Memory B cell (primary cell): ENCODE measurements around the gene KDM1A.
A peak's percentile ranks its signal among the peaks of the same experiment; 100 is the strongest.

Experiments used
- ATAC-seq: fragments of 150-1000 bp; cut with Tn5 transposase; 2 replicates; pipeline ENCODE4 v1.10.0; 2021; ENCODE audit warnings: low read depth, mild to moderate bottlenecking, moderate library complexity
- DNase-seq, 2 donors: peaks; one replicate each; pipeline ENCODE4 v3.0.0; 2022; ENCODE audit warnings: low spot score in 2 of 2
- H3K27ac Mint-ChIP-seq: one replicate; pipeline ENCODE4 v1.8.0; 2022; ENCODE audit warnings: mild to moderate bottlenecking, moderate library complexity, mixed read lengths
- H3K27me3 Mint-ChIP-seq: one replicate; pipeline ENCODE4 v1.8.0; 2022; ENCODE audit warnings: mixed read lengths
- H3K36me3 Mint-ChIP-seq: one replicate; pipeline ENCODE4 v1.8.0; 2022; ENCODE audit warnings: mild to moderate bottlenecking, mixed read lengths
- H3K4me1 Mint-ChIP-seq: one replicate; pipeline ENCODE4 v1.8.0; 2022; ENCODE audit warnings: mixed read lengths
- H3K4me3 Mint-ChIP-seq: one replicate; pipeline ENCODE4 v1.8.0; 2022; ENCODE audit warnings: mild to moderate bottlenecking, moderate library complexity, mixed read lengths
- H3K9me3 Mint-ChIP-seq: one replicate; pipeline ENCODE4 v1.8.0; 2022; ENCODE audit warnings: mixed read lengths

KDM1A gene

GRCh38 chr1:23118407-23118806 lies 99.1 kb downstream of the KDM1A start:
- Mint-ChIP-seq H3K27me3 (no peaks in the 10 kb centered on the region), H3K4me1 (peaks cover 16% of the 10 kb centered on the region), H3K9me3 (peaks cover 1% of the 10 kb centered on the region), H3K4me3 (no peak overlapping the region), H3K27ac (no peak overlapping the region), H3K36me3 (no peaks in the 10 kb centered on the region)
- DNase-seq (no peak), ATAC-seq (no peak)

- no peaks in the 10 kb centered on the region for H3K36me3 Mint-ChIP-seq
- ATAC-seq (no peak), DNase-seq (no peak)
- H3K27me3 Mint-ChIP-seq = no peaks in the 10 kb centered on the region
- no peak overlapping the region for H3K4me3 Mint-ChIP-seq
- peaks cover 1% of the 10 kb centered on the region for H3K9me3 Mint-ChIP-seq
- H3K4me1 Mint-ChIP-seq = peaks cover 16% of the 10 kb centered on the region
- H3K27ac Mint-ChIP-seq = no peak overlapping the region
Observed at GRCh38 chr1:23118957-23119792, 99.9 kb downstream of the KDM1A start.

- Mint-ChIP-seq H3K9me3 (peaks cover 1% of the 10 kb centered on the region), H3K27me3 (no peaks in the 10 kb centered on the region), H3K4me1 (peaks cover 15% of the 10 kb centered on the region), H3K4me3 (no peak overlapping the region), H3K36me3 (no peaks in the 10 kb centered on the region), H3K27ac (no peak overlapping the region)
- DNase-seq = no peak
- no peak for ATAC-seq
Observed at GRCh38 chr1:23120383-23120782, 101.1 kb downstream of the KDM1A start.

GRCh38 chr1:23122023-23122748 lies 102.9 kb downstream of the KDM1A start:
- Mint-ChIP-seq H3K36me3 (no peaks in the 10 kb centered on the region), H3K4me1 (peaks cover 18% of the 10 kb centered on the region), H3K27ac (no peak overlapping the region), H3K9me3 (peaks cover 1% of the 10 kb centered on the region), H3K4me3 (no peak overlapping the region), H3K27me3 (no peaks in the 10 kb centered on the region)
- ATAC-seq = no peak
- DNase-seq = no peak

GRCh38 chr1:23122796-23123195 lies 103.5 kb downstream of the KDM1A start:
- H3K4me1 Mint-ChIP-seq = peaks cover 16% of the 10 kb centered on the region

GRCh38 chr1:23123528-23123927 lies 104.3 kb downstream of the KDM1A start:
- DNase-seq (no peak), ATAC-seq (no peak)
- peak overlapping the region; percentile 32 for H3K27ac Mint-ChIP-seq
- H3K27me3 Mint-ChIP-seq = no peaks in the 10 kb centered on the region
- peaks cover 16% of the 10 kb centered on the region for H3K4me1 Mint-ChIP-seq
- H3K9me3 Mint-ChIP-seq = peaks cover 1% of the 10 kb centered on the region
- no peaks in the 10 kb centered on the region for H3K36me3 Mint-ChIP-seq
- H3K4me3 Mint-ChIP-seq = no peak overlapping the region

More at GRCh38 chr1:23122796-23123195, 103.5 kb downstream of the KDM1A start:
- Mint-ChIP-seq H3K27ac (no peak overlapping the region), H3K4me3 (no peak overlapping the region), H3K27me3 (no peaks in the 10 kb centered on the region), H3K9me3 (peaks cover 1% of the 10 kb centered on the region), H3K36me3 (no peaks in the 10 kb centered on the region)
- DNase-seq (no peak), ATAC-seq (no peak)

GRCh38 chr1:23124259-23125026 lies 105.2 kb downstream of the KDM1A start:
- H3K27ac Mint-ChIP-seq = peak overlapping the region; percentile 32
- no peaks in the 10 kb centered on the region for H3K36me3 Mint-ChIP-seq
- no peaks in the 10 kb centered on the region for H3K9me3 Mint-ChIP-seq
- H3K4me1 Mint-ChIP-seq = peaks cover 13% of the 10 kb centered on the region
- no peaks in the 10 kb centered on the region for H3K27me3 Mint-ChIP-seq
- H3K4me3 Mint-ChIP-seq = no peak overlapping the region
- DNase-seq (no peak), ATAC-seq (no peak)

- ATAC-seq (no peak), DNase-seq (no peak)
- Mint-ChIP-seq H3K4me1 (peaks cover 11% of the 10 kb centered on the region), H3K4me3 (no peak overlapping the region), H3K27me3 (no peaks in the 10 kb centered on the region), H3K9me3 (no peaks in the 10 kb centered on the region), H3K36me3 (no peaks in the 10 kb centered on the region), H3K27ac (no peak overlapping the region)
Observed at GRCh38 chr1:23125489-23125888, 106.2 kb downstream of the KDM1A start.

GRCh38 chr1:23126200-23126599 lies 106.9 kb downstream of the KDM1A start:
- no peaks in the 10 kb centered on the region for H3K27me3 Mint-ChIP-seq
- no peaks in the 10 kb centered on the region for H3K9me3 Mint-ChIP-seq
- DNase-seq (no peak), ATAC-seq (no peak)
- peaks cover 12% of the 10 kb centered on the region for H3K4me1 Mint-ChIP-seq
- no peak overlapping the region for H3K27ac Mint-ChIP-seq
- no peaks in the 10 kb centered on the region for H3K36me3 Mint-ChIP-seq
- no peak overlapping the region for H3K4me3 Mint-ChIP-seq

GRCh38 chr1:23126801-23127200 lies 107.5 kb downstream of the KDM1A start:
- Mint-ChIP-seq H3K4me3 (no peak overlapping the region), H3K36me3 (no peaks in the 10 kb centered on the region), H3K27me3 (no peaks in the 10 kb centered on the region), H3K27ac (no peak overlapping the region), H3K4me1 (peaks cover 13% of the 10 kb centered on the region), H3K9me3 (no peaks in the 10 kb centered on the region)
- DNase-seq (no peak), ATAC-seq (no peak)

GRCh38 chr1:23129846-23130245 lies 110.6 kb downstream of the KDM1A start:
- Mint-ChIP-seq H3K27me3 (no peaks in the 10 kb centered on the region), H3K36me3 (no peaks in the 10 kb centered on the region), H3K4me1 (peaks cover 12% of the 10 kb centered on the region), H3K4me3 (no peak overlapping the region), H3K9me3 (no peaks in the 10 kb centered on the region), H3K27ac (no peak overlapping the region)
- no peak for ATAC-seq
- no peak for DNase-seq

- Mint-ChIP-seq H3K27me3 (no peaks in the 10 kb centered on the region), H3K27ac (no peak overlapping the region), H3K4me3 (no peak overlapping the region), H3K36me3 (no peaks in the 10 kb centered on the region), H3K9me3 (no peaks in the 10 kb centered on the region), H3K4me1 (peaks cover 4% of the 10 kb centered on the region)
- DNase-seq (no peak), ATAC-seq (no peak)
Observed at GRCh38 chr1:23132033-23132432, 112.8 kb downstream of the KDM1A start.
